Heart right ventricle (tissue), 16 donors: ENCODE measurements around the gene FRMD3. TPM values are rescaled to one million over a fixed set of nuclear protein-coding genes. Genes with fewer than 3 reads are reported as not detected.

Experiments
- ATAC-seq, 8 donors: fragments of 200-7000 bp; cut with Tn5 transposase; one replicate each; pipeline ENCODE4 v1.9.1; 2020; ENCODE audit warnings: mild to moderate bottlenecking in 8 of 8, moderate library complexity in 8 of 8, moderate number of reproducible peaks in 1 of 8
- DNase-seq, 2 donors: peaks; one replicate each; pipeline ENCODE4 v3.0.0-alpha.2; 2020
- H3K27ac ChIP-seq, 10 donors: fragments of 200-600 bp; sonication (generic) in 2 of 10; one replicate each; pipeline versions ENCODE4 v1.5.0 to v1.8.0; 2020 to 2022; ENCODE audit warnings: mild to moderate bottlenecking in 3 of 10
- H3K27me3 ChIP-seq, 7 donors: fragments of 200-600 bp; one replicate each; pipeline ENCODE4 v1.8.0; 2021 to 2022; ENCODE audit warnings: mild to moderate bottlenecking in 2 of 7
- H3K36me3 ChIP-seq, 9 donors: fragments of 200-600 bp; sonication (generic) in 1 of 9; one replicate each; pipeline versions ENCODE4 v1.5.0 to v1.8.0; 2020 to 2022; ENCODE audit warnings: mild to moderate bottlenecking in 2 of 9
- H3K4me1 ChIP-seq, 9 donors: fragments of 200-600 bp; sonication (generic) in 1 of 9; one replicate each; pipeline versions ENCODE4 v1.5.0 to v1.8.0; 2020 to 2022; ENCODE audit warnings: mild to moderate bottlenecking in 4 of 9
- H3K4me3 ChIP-seq, 10 donors: fragments of 200-600 bp; sonication (generic) in 2 of 10; one replicate each; pipeline versions ENCODE4 v1.5.0 to v1.8.0; 2020 to 2022; ENCODE audit warnings: mild to moderate bottlenecking in 7 of 10, moderate library complexity in 2 of 10
- H3K9me3 ChIP-seq, 11 donors: fragments of 200-600 bp in 10 of 11; sonication (generic) in 2 of 11; one replicate each; pipeline versions ENCODE4 v1.5.0 to v1.8.0; 2013 to 2022; ENCODE audit warnings: mild to moderate bottlenecking in 2 of 11, control low read depth in 1 of 11, moderate library complexity in 1 of 11
- CTCF ChIP-seq, 9 donors: fragments of 200-600 bp; sonication (generic) in 2 of 9; IDR thresholded peaks; one replicate each; pipeline versions ENCODE4 v1.5.0 to v1.8.0; 2021 to 2022; ENCODE audit warnings: antibody characterized with exemption in 9 of 9, mild to moderate bottlenecking in 5 of 9, moderate library complexity in 1 of 9
- WGBS, 2 donors: extraction: QIAGEN DNeasy Blood & Tissue Kit; methylation state at CpG; one replicate each; pipeline ENCODE4 v1.1.7; 2013; ENCODE audit warnings: inconsistent platforms in 1 of 2; 5-methylcytosine and 5-hydroxymethylcytosine counted together
- intact Hi-C, 10 donors: fragments of 100-400 bp; cut with DNase I; formaldehyde crosslinking; loops; one replicate each; pipeline versions ENCODE4 v1.11.1 to v1.14.2; 2022
- polyA plus RNA-seq, 2 donors: library from polyadenylated mRNA; stranded (reverse); fragments of 200-250 nt; gene quantifications; one replicate each; pipeline ENCODE4 v1.2.3, GENCODE V29; 2013
- total RNA-seq, 10 donors: library from RNA; stranded (reverse); fragmentation: NEBNext Ultra II Directional in 3 of 10; extraction: Animal tissue kit (Norgen Biotek cat#: 25700) in 3 of 10; gene quantifications; one replicate each; pipeline versions ENCODE4 v1.2.1 to v1.2.4, GENCODE V29; 2021 to 2023
- donor health status: Arrhythmogenic right ventricular cardiomyopathy.
- donor health status: ischemic (EF 13 %, LVEDD 7.1; RV severe dilation, severe dysfunction).
- donor health status: healthy with polysubstance abuse.
- donor health status: DM: no; HTN: yes; CAD: no.
- donor health status: DM: no; HTN: no; CAD: no.
- donor health status: ischemic (EF 25% LVEDD 6.9; RV normal size, moderate dysfunction).
- donor health status: ischemic (EF 25% LVEDD 5.7; RV mildly dilated, moderate dysfunction).
- donor health status: healthy.
- donor health status: DM: yes; HTN: yes; CAD: no.
- donor health status: Ischemic cardiomyopathy.
- donor health status: ischemic (EF 35%, LVEDD 5.7; RV mildly dilated, moderate dysfunction).
- donor health status: nonischemic (EF 11% LVEDD 7.7; RV severe dilation, severe dysfunction).
- donor health status: DM: yes; HTN: yes; CAD: no.
- donor health status: PGD.
- donor health status: ischemic (EF 29% LVEDD 5.4; RV normal size, mild dysfunction).
- donor health status: nonischemic (EF 23%, LVEDD 6.1; RV moderate dilation, normal function).

FRMD3 gene
- total and polyA plus RNA-seq, 12 donors = 23.1 to 145 (median 98.8) TPM

- no peak for TF ChIP-seq CTCF (IDR thresholded peaks at IDR 0.05)
- peaks cover 0 to 10% (median 0%) of the 10 kb centered on the region in 9 donors for H3K36me3 ChIP-seq
- H3K4me3 ChIP-seq = no peak overlapping the region
- H3K4me1 ChIP-seq = peaks cover 0 to 48% (median 25%) of the 10 kb centered on the region in 9 donors
- WGBS, 2 donors = 22 to 27% methylated on average over 2 of the region's 2 CpGs
- DNase-seq (no peak), ATAC-seq (peak in 4 of 8 donors; percentile 11 to 36 (median 20))
- intact Hi-C loops = no loop called here
- no peaks in the 10 kb centered on the region for H3K9me3 ChIP-seq
- no peaks in the 10 kb centered on the region for H3K27me3 ChIP-seq
- H3K27ac ChIP-seq = peak overlapping the region in 6 of 10 donors; percentile 20 to 89 (median 26)
These were observed 266.5 kb downstream of the FRMD3 start for GRCh38 chr9:83271665-83272071.

DNA sequence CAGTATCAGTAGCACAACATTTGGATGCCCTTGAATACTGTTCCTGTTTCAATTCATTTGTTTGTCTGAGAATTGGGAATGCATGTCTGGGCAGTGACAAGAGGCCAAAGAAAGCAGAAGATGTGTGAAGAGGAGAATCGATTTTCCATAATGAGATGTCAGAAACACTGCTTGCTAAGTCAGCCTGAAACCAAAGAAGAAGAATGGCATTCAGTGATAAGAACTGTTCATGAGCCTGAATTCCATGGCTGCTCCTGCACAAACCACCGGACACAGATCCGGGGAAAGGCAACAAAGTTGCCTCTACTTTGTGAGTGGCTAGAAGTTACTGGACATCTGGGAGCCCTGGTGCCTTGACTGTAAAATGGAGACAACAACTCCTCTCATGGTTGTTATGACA lies 268.1 kb downstream of the FRMD3 start:
- DNase-seq (no peak), ATAC-seq (no peak)
- no peaks in the 10 kb centered on the region for H3K9me3 ChIP-seq
- no peak for TF ChIP-seq CTCF (IDR thresholded peaks at IDR 0.05)
- peak overlapping the region in 6 of 10 donors; percentile 9 to 89 (median 36) for H3K27ac ChIP-seq
- H3K4me1 ChIP-seq = peaks cover 0 to 57% (median 31%) of the 10 kb centered on the region in 9 donors
- no peak overlapping the region for H3K4me3 ChIP-seq
- 37 to 46% methylated on average over 3 of the region's 3 CpGs for WGBS, 2 donors
- intact Hi-C loops = no loop called here
- peaks cover 0 to 7% (median 0%) of the 10 kb centered on the region in 9 donors for H3K36me3 ChIP-seq
- H3K27me3 ChIP-seq = no peaks in the 10 kb centered on the region

DNA sequence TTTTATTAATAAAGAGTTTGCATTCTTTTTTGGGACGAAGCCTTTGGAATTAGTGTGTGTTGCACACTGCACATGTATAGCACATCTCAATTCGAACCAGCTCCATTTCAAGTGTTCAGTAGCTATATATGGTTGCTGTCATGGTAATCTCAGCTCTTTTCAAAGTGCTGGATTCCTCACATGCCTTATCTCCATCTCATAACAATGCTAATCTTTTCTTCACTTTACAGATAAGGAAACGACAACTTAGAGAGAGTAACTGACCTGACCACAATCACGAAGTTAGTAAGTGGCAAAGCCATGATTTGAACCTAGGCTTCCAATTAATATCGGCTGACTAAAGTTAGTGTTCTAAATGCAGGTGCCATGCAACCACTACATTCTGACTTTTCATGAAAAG lies 270.5 kb downstream of the FRMD3 start:
- TF ChIP-seq CTCF (IDR thresholded peaks at IDR 0.05) = no peak
- no peak for ATAC-seq
- intact Hi-C loops = no loop called here
- no peak for DNase-seq
- Histone ChIP-seq H3K4me1 (peaks cover 0 to 66% (median 31%) of the 10 kb centered on the region in 9 donors), H3K9me3 (no peaks in the 10 kb centered on the region), H3K27me3 (no peaks in the 10 kb centered on the region), H3K4me3 (no peak overlapping the region), H3K27ac (peak overlapping the region in 9 of 10 donors; percentile 57 to 89 (median 83)), H3K36me3 (no peaks in the 10 kb centered on the region)
- WGBS, 2 donors = 34 to 58% methylated on average over 5 of the region's 5 CpGs

GRCh38 chr9:83266666-83267496 lies 271.3 kb downstream of the FRMD3 start:
- Histone ChIP-seq H3K4me1 (peaks cover 0 to 72% (median 31%) of the 10 kb centered on the region in 9 donors), H3K27me3 (no peaks in the 10 kb centered on the region), H3K36me3 (no peaks in the 10 kb centered on the region), H3K4me3 (peak overlapping the region; percentile 9 to 49 (median 36)), H3K27ac (peak overlapping the region; percentile 14 to 89 (median 82)), H3K9me3 (no peaks in the 10 kb centered on the region)
- DNase-seq = peak; percentile 43 to 67
- intact Hi-C loops = no loop called here
- peak; percentile 82 to 97 (median 92) for ATAC-seq
- no peak for TF ChIP-seq CTCF (IDR thresholded peaks at IDR 0.05)
- WGBS, 2 donors = 21 to 27% methylated on average over 11 of the region's 11 CpGs
